DMS53 (cell line): ENCODE measurements around the gene CCDC107.
"Not testable (repeated sequence)": the region's sequence is repeated elsewhere in the genome, so short reads cannot be mapped to it uniquely, and the experiment has no call there.

Source experiments
- DNase-seq: peaks from one replicate; lab custom pipeline; 2025; lab: John Stamatoyannopoulos, UW

Gene CCDC107, protein sequence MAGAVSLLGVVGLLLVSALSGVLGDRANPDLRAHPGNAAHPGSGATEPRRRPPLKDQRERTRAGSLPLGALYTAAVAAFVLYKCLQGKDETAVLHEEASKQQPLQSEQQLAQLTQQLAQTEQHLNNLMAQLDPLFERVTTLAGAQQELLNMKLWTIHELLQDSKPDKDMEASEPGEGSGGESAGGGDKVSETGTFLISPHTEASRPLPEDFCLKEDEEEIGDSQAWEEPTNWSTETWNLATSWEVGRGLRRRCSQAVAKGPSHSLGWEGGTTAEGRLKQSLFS

DNA sequence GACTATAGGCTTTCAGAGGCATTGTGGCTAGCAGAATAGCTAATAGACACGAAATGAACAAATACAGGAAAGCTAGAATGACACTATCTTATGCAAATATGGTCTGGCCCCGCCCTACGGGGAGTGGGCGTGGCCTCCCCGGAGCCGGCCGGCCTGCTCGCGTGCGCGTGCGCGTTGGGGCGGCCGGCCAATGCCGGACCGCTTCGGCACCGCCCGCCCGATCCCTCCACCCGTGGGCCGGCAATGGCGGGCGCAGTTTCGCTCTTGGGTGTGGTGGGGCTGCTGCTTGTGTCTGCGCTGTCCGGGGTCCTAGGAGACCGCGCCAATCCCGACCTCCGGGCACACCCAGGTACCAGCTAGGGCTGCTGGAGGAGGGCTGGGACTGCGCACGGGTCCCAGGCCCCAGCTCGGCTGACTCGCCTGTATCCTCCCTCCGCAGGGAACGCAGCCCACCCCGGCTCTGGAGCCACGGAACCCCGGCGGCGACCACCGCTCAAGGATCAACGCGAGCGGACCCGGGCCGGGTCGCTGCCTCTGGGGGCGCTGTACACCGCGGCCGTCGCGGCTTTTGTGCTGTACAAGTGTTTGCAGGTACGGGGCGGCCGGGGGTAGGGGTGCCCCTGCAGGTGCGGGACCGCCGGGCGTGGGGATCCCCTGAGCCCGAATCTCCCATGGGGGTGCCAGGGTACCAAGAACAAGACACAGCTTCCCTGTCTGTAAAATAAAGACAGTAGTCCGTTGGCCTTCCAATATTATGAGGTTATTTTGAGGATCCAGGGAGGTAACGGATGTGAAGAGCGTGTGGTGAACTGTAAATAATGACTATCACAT, at the start of gene CCDC107:
TSS of gene CCDC107 (plus strand) at position 156 of the 831 bp plus-strand sequence. CDS start at position 244, 88 bp downstream.
- peak; percentile 83 for DNase-seq

DNA sequence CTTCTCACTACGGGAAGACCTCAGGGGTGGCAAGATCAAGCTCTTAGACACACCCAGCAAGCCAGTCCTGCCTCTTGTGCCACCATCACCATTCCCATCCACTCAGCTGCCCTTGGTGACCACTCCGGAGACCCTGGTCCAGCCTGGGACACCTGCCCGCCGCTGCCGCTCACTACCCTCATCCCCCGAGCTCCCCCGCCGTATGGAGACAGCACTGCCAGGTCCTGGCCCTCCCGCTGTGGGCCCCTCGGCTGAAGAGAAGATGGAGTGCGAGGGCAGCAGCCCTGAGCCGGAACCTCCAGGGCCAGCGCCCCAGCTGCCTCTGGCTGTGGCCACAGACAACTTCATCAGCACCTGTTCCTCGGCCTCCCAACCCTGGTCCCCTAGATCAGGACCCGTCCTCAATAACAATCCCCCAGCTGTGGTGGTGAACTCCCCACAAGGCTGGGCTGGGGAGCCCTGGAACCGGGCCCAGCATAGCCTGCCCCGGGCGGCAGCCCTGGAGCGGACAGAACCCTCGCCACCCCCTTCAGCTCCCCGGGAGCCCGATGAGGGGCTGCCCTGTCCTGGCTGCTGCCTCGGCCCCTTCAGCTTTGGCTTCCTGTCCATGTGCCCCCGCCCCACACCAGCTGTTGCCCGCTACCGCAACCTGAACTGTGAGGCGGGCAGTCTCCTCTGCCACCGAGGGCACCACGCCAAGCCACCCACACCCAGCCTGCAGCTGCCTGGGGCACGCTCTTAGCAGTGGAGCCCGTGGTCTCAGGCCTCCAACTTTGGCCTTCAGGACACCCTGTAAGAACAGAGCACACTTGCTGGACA, 48.9 kb upstream of the CCDC107 start:
- DNase-seq: no peak

DNA sequence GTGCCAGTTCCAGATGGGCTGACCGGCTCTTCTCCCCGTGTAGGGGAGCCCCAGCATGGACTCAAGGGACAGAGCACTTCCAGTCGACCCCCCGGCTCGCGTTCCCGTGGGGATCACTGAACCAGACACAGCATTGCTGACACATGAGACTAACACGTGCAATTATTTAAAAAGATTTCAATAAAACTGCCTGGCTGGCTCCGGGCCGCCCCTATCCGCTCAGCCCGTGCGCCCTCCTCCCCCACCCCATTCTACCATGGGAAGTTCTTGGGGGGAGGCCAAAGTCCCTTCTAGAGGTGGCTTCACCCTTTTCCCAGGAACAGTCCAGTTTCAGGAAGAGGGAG, 48.3 kb upstream of the CCDC107 start:
- DNase-seq: no peak

DNA sequence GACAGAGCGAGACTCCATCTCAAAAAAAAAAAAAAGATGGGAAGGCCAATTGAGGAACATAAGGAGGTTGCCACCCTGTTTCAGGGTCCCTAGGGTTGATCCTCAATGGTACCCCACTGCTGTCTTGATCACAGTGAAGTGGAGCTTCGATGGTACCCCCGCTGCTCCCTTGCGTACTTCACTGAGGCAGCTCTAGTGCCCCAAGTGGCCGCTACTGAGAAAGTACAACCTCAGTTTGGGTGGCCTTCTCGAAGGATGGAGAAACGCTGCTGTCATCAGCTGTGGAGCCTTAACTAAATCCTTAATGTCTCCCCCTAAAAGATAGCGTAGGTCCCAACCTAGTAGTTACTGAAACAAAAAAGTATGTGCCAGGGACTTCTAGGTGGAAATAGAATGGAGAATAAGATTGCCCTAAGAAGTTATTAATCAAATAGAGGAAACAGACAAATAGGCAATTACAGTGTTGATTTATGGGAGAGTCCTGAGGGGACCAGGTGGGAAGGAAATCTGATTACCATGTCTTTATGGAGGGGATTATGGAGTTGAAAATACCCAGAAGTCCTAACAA, 46.8 kb upstream of the CCDC107 start:
- peak; percentile 53 for DNase-seq

DNA sequence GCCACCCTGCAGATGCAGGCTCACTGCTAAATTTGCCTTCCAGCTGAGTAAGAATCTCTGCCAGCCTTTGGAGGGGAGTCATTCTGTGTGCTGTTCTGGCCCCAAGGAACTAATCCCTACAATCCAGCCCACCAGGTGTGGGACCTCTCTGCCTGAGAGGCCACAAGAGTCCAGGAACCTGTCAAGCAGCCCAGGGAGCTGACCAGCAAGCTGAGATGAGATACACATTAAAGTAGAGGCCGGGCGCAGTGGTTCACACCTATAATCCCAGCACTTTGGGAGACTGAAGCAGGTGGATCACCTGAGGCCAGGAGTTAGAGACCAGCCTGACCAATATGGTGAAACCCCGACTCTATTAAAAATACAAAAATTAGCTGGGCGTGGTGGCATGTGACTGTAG, 46.0 kb upstream of the CCDC107 start:
- DNase-seq: not testable (repeated sequence)

DNA sequence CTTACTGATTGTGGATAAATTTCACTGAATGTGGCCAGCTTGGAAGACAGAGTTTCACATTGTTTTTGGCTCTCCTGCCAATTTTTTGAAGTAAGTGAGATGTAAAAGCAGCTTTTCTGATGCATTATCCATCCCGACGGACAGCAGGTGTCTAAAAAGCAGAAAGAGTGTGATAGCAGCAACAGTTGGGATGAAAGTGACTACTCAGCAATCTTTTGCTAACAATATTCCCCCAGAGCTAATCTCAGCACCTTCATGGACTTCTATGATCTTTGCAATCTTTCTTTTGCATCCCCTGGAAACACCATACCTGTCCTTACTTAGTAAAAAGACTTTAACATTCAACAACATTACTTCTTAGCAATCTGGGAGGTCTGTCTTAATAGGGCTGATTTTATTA, 45.2 kb upstream of the CCDC107 start:
- DNase-seq: no peak

DNA sequence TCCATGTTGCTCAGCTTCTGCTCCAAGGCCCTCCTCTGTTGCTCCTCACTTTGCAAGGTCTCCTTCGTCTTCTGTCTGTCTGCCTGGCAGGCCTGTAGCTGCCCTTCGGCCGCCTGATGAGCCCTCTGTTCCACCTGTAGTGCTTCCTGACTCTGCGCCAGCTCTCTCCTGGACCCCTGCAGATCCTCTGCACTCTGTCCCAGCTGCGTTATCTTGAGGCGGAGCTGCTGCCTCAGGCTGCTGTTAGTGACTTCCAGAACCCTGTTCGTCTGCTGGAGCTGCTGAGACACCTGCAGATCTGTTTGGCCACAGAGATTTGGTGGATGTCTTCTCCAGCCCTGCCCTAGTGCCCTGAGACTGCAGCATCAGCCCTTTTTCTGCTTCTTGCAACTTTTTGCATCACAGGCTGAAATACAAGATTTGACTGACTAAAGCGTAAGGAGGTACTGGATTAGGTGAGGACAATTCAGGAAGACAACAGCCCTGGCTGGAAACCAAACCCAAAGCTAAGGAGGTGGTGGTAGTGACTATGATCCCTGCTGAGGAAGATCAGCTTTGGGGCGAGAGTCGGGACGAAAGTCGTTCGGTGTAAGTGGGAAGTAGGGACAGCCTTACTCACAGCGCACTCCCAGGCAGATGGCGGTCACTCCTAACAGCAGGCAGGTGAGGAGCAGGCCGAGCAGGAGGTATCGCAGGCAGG, 42.0 kb upstream of the CCDC107 start:
- no peak for DNase-seq

DNA sequence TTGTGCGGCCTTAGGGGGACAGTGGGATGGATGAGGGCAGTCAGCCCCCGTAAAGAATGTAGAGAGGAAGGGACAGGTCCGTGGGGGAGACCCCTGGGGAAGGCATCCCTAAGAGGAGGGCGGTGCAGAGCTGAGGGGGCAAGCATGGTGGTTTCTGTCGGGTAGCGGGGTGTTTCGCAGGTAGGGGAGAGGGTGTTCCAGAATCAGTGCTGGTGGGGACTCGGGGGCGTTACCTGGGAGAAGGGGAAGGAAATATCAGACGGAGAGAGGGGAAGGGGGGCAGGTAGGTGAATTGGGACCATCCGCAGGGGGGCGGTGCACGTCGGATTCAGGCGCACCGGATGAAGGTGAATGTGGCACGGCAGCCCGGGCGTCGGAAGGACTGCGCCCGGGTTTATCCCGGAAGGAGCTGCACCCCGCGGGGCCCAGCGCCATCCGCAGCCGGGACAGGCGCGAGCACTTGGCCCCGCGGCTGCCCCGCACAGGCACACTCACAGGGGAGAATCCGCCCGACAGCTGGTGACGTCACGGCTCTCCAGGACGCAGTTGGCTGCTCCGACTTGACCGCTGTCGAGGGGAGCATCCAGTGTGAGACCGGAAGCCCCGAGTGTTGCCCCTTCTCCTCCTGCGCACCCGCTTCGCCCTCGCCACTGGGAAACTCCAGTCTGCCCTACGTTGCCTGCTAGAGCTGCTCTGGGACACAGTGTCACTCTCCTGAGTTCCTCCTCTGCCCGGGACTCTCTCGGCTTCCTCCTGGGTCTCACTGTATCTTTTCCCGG, 41.2 kb upstream of the CCDC107 start:
- DNase-seq: peak; percentile 68

DNA sequence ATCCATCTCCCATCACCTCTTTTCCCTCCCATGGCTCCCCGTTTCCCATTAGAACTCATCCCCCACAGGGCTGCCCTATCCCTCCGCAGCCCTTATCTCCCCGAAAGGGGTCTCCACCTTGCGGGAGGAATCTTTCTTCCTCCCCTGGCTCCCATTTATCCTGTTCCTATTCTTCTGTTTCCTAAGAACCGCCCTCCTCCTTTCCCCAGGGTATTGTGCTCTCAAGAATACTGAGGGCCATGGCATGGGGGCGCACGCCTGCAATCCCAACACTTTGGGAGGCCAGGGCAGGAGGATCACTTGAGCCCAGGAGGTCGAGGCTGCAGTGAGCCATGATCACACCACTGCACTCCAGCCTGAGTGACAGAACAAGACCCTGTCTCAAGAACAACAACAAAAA, 40.5 kb upstream of the CCDC107 start:
- DNase-seq: no peak

DNA sequence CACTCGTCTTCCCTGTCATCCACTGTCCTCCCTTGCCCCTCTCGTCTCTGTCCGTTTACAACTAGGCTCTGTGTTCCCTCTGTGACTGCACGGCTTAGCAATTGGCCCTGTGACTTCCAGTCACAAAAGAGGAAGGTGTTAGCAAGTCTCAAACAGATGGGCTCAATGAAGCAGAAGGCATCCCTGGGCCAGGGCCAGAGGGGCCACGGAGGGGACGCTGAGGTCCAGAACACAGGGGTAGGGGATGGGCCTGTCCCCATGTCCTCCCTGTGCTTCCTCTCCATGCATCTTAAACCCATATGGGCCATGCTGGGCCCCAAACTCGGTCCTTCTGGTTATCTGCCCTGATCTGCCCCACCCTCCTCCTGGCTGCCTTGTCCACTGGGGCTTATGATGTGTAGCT, 39.8 kb upstream of the CCDC107 start, which contains the start of gene CD72:
TSS of gene CD72 (minus strand) at position 89 of the 403 bp plus-strand sequence. CDS start 110 bp downstream, outside the sequence.
- no peak for DNase-seq

DNA sequence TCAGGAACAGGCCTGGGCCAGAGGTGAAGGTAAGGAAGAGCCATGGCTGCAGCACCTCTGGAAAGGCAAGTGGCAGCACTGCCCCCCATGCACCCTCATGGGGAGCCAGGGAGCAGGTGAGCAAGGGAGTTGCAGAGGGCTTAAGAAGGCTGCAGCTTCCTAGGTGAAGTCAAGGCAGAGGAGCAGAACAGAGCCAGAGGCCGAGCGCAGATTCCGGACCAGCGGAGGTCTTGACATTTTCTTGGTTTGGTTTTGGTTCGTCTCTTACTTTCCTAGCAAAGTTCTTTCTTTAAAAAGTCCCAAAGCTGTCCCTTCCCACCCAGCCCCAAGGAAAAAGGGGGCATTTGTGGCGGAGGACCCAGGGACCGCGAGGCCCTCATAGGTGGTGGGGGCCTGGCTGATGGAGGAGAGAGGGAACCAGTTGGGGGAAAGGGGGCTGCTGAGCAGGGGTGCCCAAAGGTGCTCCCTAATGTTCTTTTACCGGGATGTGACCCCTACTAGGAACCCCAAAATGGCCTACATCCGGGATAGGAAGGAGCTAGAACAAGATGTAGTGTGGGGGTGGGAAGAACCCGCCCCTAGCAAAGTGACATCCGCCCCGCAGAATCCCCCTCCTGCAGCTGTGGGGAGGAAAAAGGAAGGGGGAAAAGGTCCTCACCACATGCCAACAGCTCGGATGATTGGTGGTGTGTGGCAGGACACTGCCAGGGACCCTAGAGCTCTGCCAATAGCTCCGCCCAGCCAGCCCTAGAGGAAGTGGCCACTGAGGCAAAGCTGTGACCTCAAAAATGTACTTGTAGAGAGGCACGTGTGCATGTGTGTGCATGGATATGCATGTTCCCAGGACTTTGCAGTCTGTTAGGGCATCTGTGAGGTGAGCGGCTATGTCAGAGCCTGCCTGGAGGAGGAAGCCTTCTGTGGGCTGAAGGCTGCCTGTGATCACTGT, 39.0 kb upstream of the CCDC107 start:
- no peak for DNase-seq

DNA sequence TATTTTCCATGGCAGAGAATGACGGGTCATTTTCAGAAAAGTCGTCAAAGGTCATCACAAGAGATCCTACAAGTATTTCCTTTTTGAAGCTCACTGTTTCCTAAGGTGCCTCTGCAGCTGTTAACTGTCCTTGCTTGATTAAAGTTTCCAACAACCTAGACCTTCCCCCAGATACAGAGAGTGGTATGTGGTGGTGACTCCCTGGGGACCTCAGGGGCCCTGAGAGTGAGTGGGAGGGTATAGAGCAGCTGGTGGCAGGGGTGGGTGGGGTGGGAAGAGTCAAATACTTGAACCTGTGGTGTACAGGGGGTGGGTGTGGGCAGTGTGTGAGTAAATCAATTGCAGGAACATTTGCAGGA, 38.3 kb upstream of the CCDC107 start:
- DNase-seq: no peak

DNA sequence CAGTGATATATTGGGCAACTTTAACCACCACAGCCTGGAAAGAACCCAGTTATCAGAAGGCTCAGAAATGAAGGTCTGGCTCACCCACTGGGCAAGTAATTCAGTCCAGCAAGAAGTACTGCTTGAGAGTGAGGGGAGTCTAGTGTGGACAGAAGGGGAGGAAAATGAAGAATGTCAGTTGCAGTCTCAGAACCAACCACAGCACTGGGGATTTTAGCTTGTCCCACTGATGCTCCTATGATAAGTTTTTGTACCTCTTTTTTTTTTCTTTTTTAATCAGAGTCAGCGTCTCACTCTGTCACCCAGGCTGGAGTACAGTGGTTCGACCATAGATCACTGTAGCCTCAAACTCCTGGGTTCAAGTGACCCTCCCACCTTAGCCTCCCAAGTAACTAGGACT, 30.5 kb upstream of the CCDC107 start:
- DNase-seq: no peak

DNA sequence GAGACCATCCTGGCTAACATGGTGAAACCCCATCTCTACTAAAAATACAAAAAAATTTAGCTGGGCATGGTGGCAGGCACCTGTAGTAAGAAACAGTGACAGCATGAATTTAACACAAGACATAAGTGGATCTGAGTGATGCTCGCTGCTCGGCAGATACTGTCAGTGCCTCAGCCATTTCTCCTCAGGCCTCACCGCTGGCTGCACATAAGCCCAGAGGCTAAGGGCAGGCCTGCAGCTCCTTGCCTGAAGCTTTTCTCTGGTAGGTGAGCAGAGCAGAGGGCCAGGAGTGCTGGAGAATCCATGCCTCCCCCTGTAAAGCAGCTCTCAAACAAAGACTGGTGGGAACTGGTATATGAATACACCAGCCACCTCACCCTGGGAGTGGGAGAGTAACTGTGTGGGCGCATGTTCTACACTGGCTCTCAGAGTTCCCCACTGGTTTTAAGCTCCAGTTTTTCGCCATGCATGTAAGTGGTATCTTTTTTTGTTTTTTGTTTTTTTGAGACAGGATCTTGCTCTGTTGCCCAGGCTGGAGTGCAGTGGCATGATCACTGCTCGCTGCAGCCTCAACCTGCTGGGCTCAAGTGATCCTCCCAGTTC, 29.6 kb upstream of the CCDC107 start:
- no peak for DNase-seq

DNA sequence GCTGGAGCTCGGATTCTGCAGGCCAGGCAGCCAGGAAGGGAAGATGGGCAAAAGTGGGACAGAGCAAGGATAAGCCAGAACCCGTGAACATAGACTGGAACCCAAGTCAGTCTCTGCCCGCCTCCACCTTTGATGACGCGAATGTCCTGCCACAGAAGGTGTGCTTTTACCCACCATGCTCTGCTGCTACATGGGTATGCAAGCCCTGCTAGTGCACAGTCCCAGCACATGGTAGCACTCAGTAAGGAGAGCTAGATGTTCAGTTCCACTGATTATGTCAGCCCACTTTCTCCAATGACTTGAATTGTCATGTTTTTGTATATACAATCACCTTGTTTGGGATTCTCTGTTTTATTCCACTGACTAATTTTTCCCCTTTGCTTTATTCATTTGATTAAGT, 28.5 kb upstream of the CCDC107 start:
- DNase-seq: no peak

DNA sequence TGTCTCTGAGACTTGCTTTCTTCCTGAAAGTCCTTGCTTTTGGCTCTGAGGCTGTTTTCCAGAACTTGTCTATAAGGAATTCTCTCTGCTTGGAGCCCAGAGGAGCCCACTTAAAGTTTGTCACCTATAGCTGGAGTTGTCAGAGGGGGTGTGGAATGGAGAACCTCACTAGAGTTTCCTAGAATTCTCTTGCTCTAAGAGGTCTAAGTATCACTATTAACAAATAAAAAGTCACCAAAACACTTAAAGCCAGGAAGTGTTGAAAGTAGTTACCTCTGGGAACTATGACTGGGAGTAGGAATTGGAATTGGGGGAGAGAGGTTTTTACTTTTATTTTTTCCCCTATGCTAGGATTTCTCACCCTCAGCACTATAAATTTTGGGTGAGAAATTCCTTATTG, 22.4 kb upstream of the CCDC107 start:
- no peak for DNase-seq

DNA sequence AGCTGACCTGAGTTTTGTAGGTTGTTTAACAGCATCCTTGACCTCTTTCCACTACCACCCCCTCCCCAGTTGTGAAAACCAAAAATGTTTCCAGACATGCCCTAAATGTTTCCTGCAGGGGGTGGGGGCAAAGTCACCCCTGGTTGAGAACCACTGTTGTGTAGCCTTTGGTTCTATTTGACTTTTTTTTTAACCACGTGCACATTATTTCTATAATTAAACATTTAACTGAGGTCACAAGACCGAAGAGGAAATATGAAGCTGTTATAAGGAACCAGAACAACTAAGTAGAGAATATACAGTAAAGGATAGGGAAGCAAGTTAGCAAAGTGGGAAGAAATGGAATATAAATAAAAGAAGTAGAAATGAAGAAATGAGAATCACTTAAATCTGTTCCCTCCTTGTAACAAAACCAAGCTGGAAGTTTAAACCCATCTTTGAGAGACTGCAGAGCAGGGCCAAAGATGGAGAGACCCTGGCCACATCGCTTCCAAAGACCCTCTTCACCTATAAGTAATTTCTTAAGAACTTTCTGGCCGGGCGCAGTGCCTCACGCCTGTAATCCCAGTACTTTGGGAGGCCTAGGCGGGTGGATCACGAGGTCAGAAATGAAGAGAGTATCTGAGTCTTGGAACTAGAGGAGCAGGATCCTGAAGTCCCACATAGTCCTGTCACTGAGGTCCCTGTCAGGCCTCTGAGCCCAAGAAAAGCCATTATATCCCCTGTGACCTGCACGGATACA, 21.8 kb upstream of the CCDC107 start:
- no peak for DNase-seq

DNA sequence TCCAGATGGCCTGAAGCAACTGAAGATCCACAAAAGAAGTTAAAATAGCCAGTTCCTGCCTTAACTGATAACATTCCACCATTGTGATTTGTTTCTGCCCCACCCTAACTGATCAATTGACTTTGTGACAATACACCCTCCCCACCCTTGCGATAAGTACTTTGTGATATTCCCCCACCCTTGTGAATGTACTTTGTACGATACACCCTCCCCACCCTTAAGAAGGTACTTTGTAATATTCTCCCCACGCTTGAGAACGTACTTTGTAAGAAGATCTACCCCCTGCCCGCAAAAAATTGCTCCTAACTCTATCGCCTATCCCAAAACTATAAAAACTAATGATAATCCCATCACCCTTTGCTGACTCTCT, 21.2 kb upstream of the CCDC107 start:
- not testable (repeated sequence) for DNase-seq
